Vagina (tissue), 2 donors: ENCODE measurements around the gene COTL1.

Experiments used
- CTCF ChIP-seq, 3 experiments: fragments of 450-650 bp in 2 of 3; fragments of 200-600 bp in 1 of 3; sonication (generic) in 1 of 3; IDR thresholded peaks; one replicate each; pipeline ENCODE4 v1.5.1; 2017 to 2019; ENCODE audit warnings: antibody characterized with exemption in 3 of 3, mild to moderate bottlenecking in 2 of 3, moderate library complexity in 2 of 3
- POLR2A ChIP-seq, 2 donors: fragments of 450-650 bp; IDR thresholded peaks; one replicate each; pipeline ENCODE4 v1.6.1; 2017; ENCODE audit warnings: antibody characterized with exemption in 2 of 2, mild to moderate bottlenecking in 2 of 2, moderate library complexity in 2 of 2

GRCh38 chr16:84585886-84586285 is 32.0 kb downstream of the COTL1 start:
- TF ChIP-seq CTCF (IDR thresholded peaks at IDR 0.05): no peak
- TF ChIP-seq POLR2A (IDR thresholded peaks at IDR 0.05): no peak
